Lung (tissue), 12 donors: Measurements from ENCODE around the gene INMT. TPM values are rescaled to one million over a fixed set of nuclear protein-coding genes. Genes with fewer than 3 reads are reported as not detected.
"Not testable (repeated sequence)": the region's sequence is repeated elsewhere in the genome, so short reads cannot be mapped to it uniquely, and the experiment has no call there.

Source experiments
- ATAC-seq: fragments of 200-7000 bp; cut with Tn5 transposase; one replicate; pipeline ENCODE4 v1.9.1; 2020; ENCODE audit warnings: moderate number of reproducible peaks; ENCODE audit not compliant: insufficient read depth, low FRiP score
- DNase-seq, 3 donors: peaks; one replicate each; pipeline ENCODE4 v3.0.0-alpha.2; 2013 to 2017
- H3K27ac ChIP-seq, 2 donors: one replicate each; pipeline ENCODE4 v1.5.1; 2013; ENCODE audit warnings: mild to moderate bottlenecking in 2 of 2, moderate library complexity in 2 of 2, control low read depth in 1 of 2, inconsistent platforms in 1 of 2, low read depth in 1 of 2, low read length in 1 of 2
- H3K27me3 ChIP-seq, 3 donors: one replicate each; pipeline ENCODE4 v1.5.1; 2013; ENCODE audit warnings: low read length in 2 of 3; ENCODE audit not compliant: control insufficient read depth in 3 of 3, insufficient read depth in 3 of 3
- H3K36me3 ChIP-seq, 4 donors: one replicate each; pipeline ENCODE4 v1.5.1; 2013; ENCODE audit warnings: low read length in 4 of 4, mild to moderate bottlenecking in 1 of 4, moderate library complexity in 1 of 4; ENCODE audit not compliant: control insufficient read depth in 4 of 4, insufficient read depth in 4 of 4
- H3K4me1 ChIP-seq, 5 donors: one replicate each; pipeline ENCODE4 v1.5.1; 2013; ENCODE audit warnings: low read length in 5 of 5, mild to moderate bottlenecking in 2 of 5, moderate library complexity in 1 of 5; ENCODE audit not compliant: control insufficient read depth in 5 of 5, insufficient read depth in 5 of 5
- H3K4me3 ChIP-seq: one replicate; pipeline ENCODE4 v1.5.1; 2013; ENCODE audit warnings: mild to moderate bottlenecking, control low read depth, moderate library complexity
- H3K9ac ChIP-seq, 2 donors: one replicate each; pipeline ENCODE4 v1.5.1; 2013; ENCODE audit warnings: low read length in 2 of 2, control low read depth in 1 of 2; ENCODE audit not compliant: insufficient read depth in 1 of 2
- H3K9me3 ChIP-seq, 4 donors: one replicate each; pipeline ENCODE4 v1.5.1; 2013; ENCODE audit warnings: low read length in 3 of 4, mild to moderate bottlenecking in 1 of 4, moderate library complexity in 1 of 4; ENCODE audit not compliant: control insufficient read depth in 4 of 4, insufficient read depth in 3 of 4
- CTCF ChIP-seq: IDR thresholded peaks from 2 replicates; pipeline ENCODE4 v1.5.1; 2012; ENCODE audit warnings: mild to moderate bottlenecking; ENCODE audit errors: control extremely low read depth, extremely low read depth
- WGBS, 2 donors: extraction: QIAGEN DNeasy Blood & Tissue Kit; methylation state at CpG; one replicate each; pipeline ENCODE4 v1.1.7; 2013; 5-methylcytosine and 5-hydroxymethylcytosine counted together
- polyA plus RNA-seq, 2 donors: library from polyadenylated mRNA; stranded (reverse); fragments of 200-250 nt; gene quantifications; one replicate each; pipeline ENCODE4 v1.2.1, GENCODE V29; 2013
- total RNA-seq, 2 donors: library from RNA; depleted of rRNA in 1 of 2; stranded (reverse); fragments of >200 nt in 1 of 2; gene quantifications; one replicate each; pipeline ENCODE4 v1.2.1, GENCODE V29; 2014 to 2021
- donor health status: control.
- donor health status: control.
- donor health status: Bipolar disorder and iron deficiency.
- donor health status: healthy.
- donor health status: DM: yes; HTN: yes; CAD: no.

Gene INMT
- total and polyA plus RNA-seq, 4 donors: 88.7 to 200 (median 127) TPM

DNA sequence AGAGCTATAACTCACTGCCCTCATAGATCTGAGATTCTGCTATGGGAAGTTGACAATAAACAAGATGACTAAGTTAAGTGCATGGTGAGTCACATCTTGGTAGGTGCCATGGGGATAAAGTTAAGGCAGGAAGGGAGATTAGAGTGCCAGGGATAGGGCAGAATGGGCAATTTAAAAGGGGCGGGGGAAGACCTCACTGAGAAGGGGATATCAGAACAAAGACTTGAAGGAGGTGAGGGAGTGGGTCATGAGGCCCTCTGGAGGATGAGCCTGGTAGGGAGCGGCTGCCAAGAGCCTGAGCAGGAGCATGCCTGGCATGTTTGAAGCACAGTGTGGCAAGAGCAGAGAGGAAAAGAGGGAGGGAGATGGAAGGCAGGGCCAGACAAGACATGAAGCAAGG is 34.8 kb upstream of the INMT start:
- Histone ChIP-seq H3K9ac (no peak overlapping the region), H3K4me1 (no peaks in the 10 kb centered on the region), H3K27ac (no peak overlapping the region), H3K9me3 (peaks cover 0 to 10% (median 2%) of the 10 kb centered on the region in 4 donors), H3K27me3 (no peaks in the 10 kb centered on the region), H3K36me3 (no peaks in the 10 kb centered on the region), H3K4me3 (no peak overlapping the region)
- ATAC-seq: no peak
- no peak for TF ChIP-seq CTCF
- 82 to 90% methylated on average over 2 of the region's 2 CpGs for WGBS, 2 donors
- no peak for DNase-seq

- not testable (repeated sequence) for DNase-seq, H3K27ac ChIP-seq, H3K4me3 ChIP-seq, H3K27me3 ChIP-seq, H3K9ac ChIP-seq, H3K4me1 ChIP-seq, H3K36me3 ChIP-seq, ATAC-seq
- H3K9me3 ChIP-seq: peaks cover 0 to 12% (median 2%) of the 10 kb centered on the region in 4 donors
- 92 to 93% methylated on average over 2 of the region's 2 CpGs for WGBS, 2 donors
These were observed 32.5 kb upstream of the INMT start for GRCh38 chr7:30719434-30719833.

GRCh38 chr7:30721211-30721610 is 30.7 kb upstream of the INMT start:
- Histone ChIP-seq H3K4me1 (peaks cover 0 to 6% (median 0%) of the 10 kb centered on the region in 5 donors), H3K9me3 (peaks cover 0 to 10% (median 2%) of the 10 kb centered on the region in 4 donors), H3K9ac (no peak overlapping the region), H3K4me3 (no peak overlapping the region), H3K27me3 (peaks cover 0 to 6% (median 0%) of the 10 kb centered on the region in 3 donors), H3K36me3 (no peaks in the 10 kb centered on the region), H3K27ac (no peak overlapping the region)
- no peak for ATAC-seq
- 98 to 100% methylated on average over 1 of the region's 1 CpG for WGBS, 2 donors
- no peak for DNase-seq
- no peak for TF ChIP-seq CTCF

- no peak overlapping the region for H3K4me3 ChIP-seq
- peaks cover 0 to 6% (median 0%) of the 10 kb centered on the region in 5 donors for H3K4me1 ChIP-seq
- no peak for ATAC-seq
- H3K9ac ChIP-seq: no peak overlapping the region
- WGBS, 2 donors: 85 to 89% methylated on average over 2 of the region's 2 CpGs
- no peak for TF ChIP-seq CTCF
- no peaks in the 10 kb centered on the region for H3K36me3 ChIP-seq
- peaks cover 0 to 6% (median 0%) of the 10 kb centered on the region in 3 donors for H3K27me3 ChIP-seq
- no peak overlapping the region for H3K27ac ChIP-seq
- no peak for DNase-seq
- peaks cover 0 to 10% (median 2%) of the 10 kb centered on the region in 4 donors for H3K9me3 ChIP-seq
These were observed 29.7 kb upstream of the INMT start for GRCh38 chr7:30722187-30722586.
